Liver (tissue), 9 donors: Measurements from ENCODE around the gene NSDHL. TPM values are rescaled to one million over a fixed set of nuclear protein-coding genes. Genes with fewer than 3 reads are reported as not detected.

Experiments
- DNase-seq: peaks from one replicate; pipeline ENCODE4 v3.0.0-alpha.2; 2017; ENCODE audit warnings: low spot score
- H3K27ac ChIP-seq, 2 donors: one replicate each; pipeline ENCODE4 v1.7.0; 2013; ENCODE audit warnings: inconsistent platforms in 2 of 2, low read length in 2 of 2, control low read depth in 1 of 2, low read depth in 1 of 2, mild to moderate bottlenecking in 1 of 2
- H3K27me3 ChIP-seq, 4 donors: one replicate each; pipeline versions ENCODE4 v1.6.1 to v1.7.0; 2013; ENCODE audit warnings: low read length in 3 of 4, inconsistent platforms in 1 of 4, mild to moderate bottlenecking in 1 of 4, moderate library complexity in 1 of 4; ENCODE audit not compliant: control insufficient read depth in 4 of 4, insufficient read depth in 4 of 4
- H3K36me3 ChIP-seq, 4 donors: one replicate each; pipeline versions ENCODE4 v1.6.1 to v1.7.0; 2013; ENCODE audit warnings: low read length in 3 of 4, mild to moderate bottlenecking in 3 of 4, low read depth in 1 of 4, moderate library complexity in 1 of 4; ENCODE audit not compliant: control insufficient read depth in 4 of 4, insufficient read depth in 3 of 4
- H3K4me1 ChIP-seq, 4 donors: one replicate each; pipeline versions ENCODE4 v1.6.1 to v1.7.0; 2013; ENCODE audit warnings: low read length in 3 of 4, mild to moderate bottlenecking in 3 of 4, moderate library complexity in 1 of 4; ENCODE audit not compliant: control insufficient read depth in 4 of 4, insufficient read depth in 4 of 4
- H3K4me3 ChIP-seq, 3 donors: one replicate each; pipeline versions ENCODE4 v1.6.1 to v1.7.0; 2013; ENCODE audit warnings: low read length in 3 of 3, control low read depth in 1 of 3, low read depth in 1 of 3, mild to moderate bottlenecking in 1 of 3
- H3K9ac ChIP-seq, 2 donors: one replicate each; pipeline ENCODE4 v1.7.0; 2013; ENCODE audit warnings: low read length in 2 of 2, mild to moderate bottlenecking in 2 of 2, moderate library complexity in 2 of 2, control low read depth in 1 of 2, low read depth in 1 of 2
- H3K9me3 ChIP-seq, 4 donors: one replicate each; pipeline versions ENCODE4 v1.6.1 to v1.7.0; 2013; ENCODE audit warnings: low read length in 3 of 4; ENCODE audit not compliant: control insufficient read depth in 4 of 4
- EGR1 ChIP-seq, 2 donors: IDR thresholded peaks; 2 replicates each; pipeline ENCODE4 v1.6.1; 2016 to 2018; ENCODE audit warnings: antibody characterized with exemption in 2 of 2, low read depth in 2 of 2
- FOXA1 ChIP-seq: IDR thresholded peaks from 2 replicates; pipeline ENCODE4 v1.6.1; 2016; ENCODE audit warnings: antibody characterized with exemption
- FOXA2 ChIP-seq: IDR thresholded peaks from 2 replicates; pipeline ENCODE4 v1.6.1; 2016; ENCODE audit warnings: antibody characterized with exemption
- GABPA ChIP-seq, 2 donors: IDR thresholded peaks in 1 of 2; conservative IDR thresholded peaks in 1 of 2; 2 replicates each; pipeline ENCODE4 v1.6.1; 2016; ENCODE audit warnings: antibody characterized with exemption in 2 of 2, mild to moderate bottlenecking in 1 of 2, moderate library complexity in 1 of 2
- HNF4A ChIP-seq, 2 donors: conservative IDR thresholded peaks; 2 replicates each; pipeline ENCODE4 v1.6.1; 2016; ENCODE audit warnings: antibody characterized with exemption in 2 of 2, mild to moderate bottlenecking in 2 of 2
- HNF4G ChIP-seq: IDR thresholded peaks from 2 replicates; pipeline ENCODE4 v1.6.1; 2016; ENCODE audit warnings: antibody characterized with exemption
- JUND ChIP-seq, 2 donors: IDR thresholded peaks; 2 replicates each; pipeline ENCODE4 v1.6.1; 2016; ENCODE audit warnings: antibody characterized with exemption in 2 of 2
- RXRA ChIP-seq, 2 donors: IDR thresholded peaks; 2 replicates each; pipeline ENCODE4 v1.6.1; 2017 to 2018; ENCODE audit warnings: antibody characterized with exemption in 2 of 2, mild to moderate bottlenecking in 1 of 2
- TAF1 ChIP-seq: conservative IDR thresholded peaks from 2 replicates; pipeline ENCODE4 v1.6.1; 2016; ENCODE audit warnings: antibody characterized with exemption, mild to moderate bottlenecking
- YY1 ChIP-seq: IDR thresholded peaks from 2 replicates; pipeline ENCODE4 v1.6.1; 2016; ENCODE audit warnings: antibody characterized with exemption, mild to moderate bottlenecking
- WGBS: extraction: QIAGEN DNeasy Blood & Tissue Kit; methylation state at CpG from one replicate; pipeline ENCODE4 v1.1.7; 2013; 5-methylcytosine and 5-hydroxymethylcytosine counted together
- polyA plus RNA-seq, 2 donors: library from polyadenylated mRNA; stranded (reverse) in 1 of 2; unstranded in 1 of 2; fragments of 200-250 nt in 1 of 2; fragments of >200 nt in 1 of 2; fragmentation: Nextera tagmentation in 1 of 2; extraction: Ambion mirVana in 1 of 2; gene quantifications; one replicate each; pipeline versions ENCODE4 v1.2.1 to v1.2.3, GENCODE V29; 2013 to 2015
- total RNA-seq, 2 donors: library from RNA; depleted of rRNA; stranded (reverse); fragments of >200 nt; gene quantifications; one replicate each; pipeline ENCODE4 v1.2.3, GENCODE V29; 2014
- TF ChIP-seq, protein P1 (sequence below): IDR thresholded peaks from 2 replicates; pipeline ENCODE4 v1.6.1; 2016; ENCODE audit warnings: antibody characterized with exemption
- TF ChIP-seq, protein P2 (sequence below): IDR thresholded peaks from 2 replicates; pipeline ENCODE4 v1.6.1; 2016; ENCODE audit warnings: antibody characterized with exemption, mild to moderate bottlenecking
- TF ChIP-seq, protein P3 (sequence below): fragments of 150-350 bp; IDR thresholded peaks from 2 replicates; pipeline ENCODE4 v1.5.1; 2017; ENCODE audit warnings: improper control_type of control experiment, low read depth, low read length; ENCODE audit not compliant: missing input control
- donor health status: healthy.
- donor health status: healthy.
- donor health status: healthy.
- donor health status: healthy.
- donor health status: healthy.

The NSDHL gene
- total and polyA plus RNA-seq, 4 donors, result 23.8 to 63.6 (median 38.6) TPM

DNA sequence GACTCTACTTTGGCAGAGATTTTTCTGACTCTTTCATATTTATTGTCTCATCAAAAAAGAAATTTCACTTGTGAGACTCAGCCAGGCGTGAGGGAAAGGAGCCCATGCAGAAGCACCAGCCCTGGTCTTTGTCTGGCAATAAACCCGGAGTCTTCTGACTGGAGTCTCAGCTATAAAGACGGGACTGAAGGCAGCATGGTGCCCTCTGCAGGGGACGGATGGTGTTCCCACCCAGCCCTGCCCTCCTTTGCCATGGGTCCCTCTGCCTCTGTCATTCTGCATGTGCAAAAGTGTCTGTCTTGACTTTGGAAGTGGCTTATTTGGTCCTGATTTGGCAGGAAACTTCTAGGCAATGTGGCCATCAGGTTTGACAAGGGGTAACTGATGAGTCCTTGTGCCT lies 81.2 kb downstream of the NSDHL start:
- Histone ChIP-seq H3K36me3 (no peaks in the 10 kb centered on the region), H3K27me3 (no peaks in the 10 kb centered on the region), H3K4me1 (no peaks in the 10 kb centered on the region), H3K27ac (no peak overlapping the region), H3K9ac (no peak overlapping the region), H3K9me3 (no peaks in the 10 kb centered on the region), H3K4me3 (no peak overlapping the region)
- 73% methylated on average over 4 of the region's 4 CpGs for WGBS
- DNase-seq, result no peak
- TF ChIP-seq GABPA (IDR thresholded peaks at IDR 0.05 in 1 of 2, conservative IDR thresholded peaks at IDR 0.05 in 1 of 2) (no peak), FOXA1 (no peak), TAF1 (no peak), YY1 (no peak), JUND (IDR thresholded peaks at IDR 0.05) (no peak), RXRA (IDR thresholded peaks at IDR 0.05) (no peak), EGR1 (IDR thresholded peaks at IDR 0.05; ENCODE audit: low read depth in 2 of 2) (no peak), FOXA2 (no peak), HNF4A (conservative IDR thresholded peaks at IDR 0.05) (no peak), HNF4G (no peak)
- TF ChIP-seq, protein P1, sequence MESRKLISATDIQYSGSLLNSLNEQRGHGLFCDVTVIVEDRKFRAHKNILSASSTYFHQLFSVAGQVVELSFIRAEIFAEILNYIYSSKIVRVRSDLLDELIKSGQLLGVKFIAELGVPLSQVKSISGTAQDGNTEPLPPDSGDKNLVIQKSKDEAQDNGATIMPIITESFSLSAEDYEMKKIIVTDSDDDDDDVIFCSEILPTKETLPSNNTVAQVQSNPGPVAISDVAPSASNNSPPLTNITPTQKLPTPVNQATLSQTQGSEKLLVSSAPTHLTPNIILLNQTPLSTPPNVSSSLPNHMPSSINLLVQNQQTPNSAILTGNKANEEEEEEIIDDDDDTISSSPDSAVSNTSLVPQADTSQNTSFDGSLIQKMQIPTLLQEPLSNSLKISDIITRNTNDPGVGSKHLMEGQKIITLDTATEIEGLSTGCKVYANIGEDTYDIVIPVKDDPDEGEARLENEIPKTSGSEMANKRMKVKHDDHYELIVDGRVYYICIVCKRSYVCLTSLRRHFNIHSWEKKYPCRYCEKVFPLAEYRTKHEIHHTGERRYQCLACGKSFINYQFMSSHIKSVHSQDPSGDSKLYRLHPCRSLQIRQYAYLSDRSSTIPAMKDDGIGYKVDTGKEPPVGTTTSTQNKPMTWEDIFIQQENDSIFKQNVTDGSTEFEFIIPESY, result no peak
- TF ChIP-seq, protein P2, sequence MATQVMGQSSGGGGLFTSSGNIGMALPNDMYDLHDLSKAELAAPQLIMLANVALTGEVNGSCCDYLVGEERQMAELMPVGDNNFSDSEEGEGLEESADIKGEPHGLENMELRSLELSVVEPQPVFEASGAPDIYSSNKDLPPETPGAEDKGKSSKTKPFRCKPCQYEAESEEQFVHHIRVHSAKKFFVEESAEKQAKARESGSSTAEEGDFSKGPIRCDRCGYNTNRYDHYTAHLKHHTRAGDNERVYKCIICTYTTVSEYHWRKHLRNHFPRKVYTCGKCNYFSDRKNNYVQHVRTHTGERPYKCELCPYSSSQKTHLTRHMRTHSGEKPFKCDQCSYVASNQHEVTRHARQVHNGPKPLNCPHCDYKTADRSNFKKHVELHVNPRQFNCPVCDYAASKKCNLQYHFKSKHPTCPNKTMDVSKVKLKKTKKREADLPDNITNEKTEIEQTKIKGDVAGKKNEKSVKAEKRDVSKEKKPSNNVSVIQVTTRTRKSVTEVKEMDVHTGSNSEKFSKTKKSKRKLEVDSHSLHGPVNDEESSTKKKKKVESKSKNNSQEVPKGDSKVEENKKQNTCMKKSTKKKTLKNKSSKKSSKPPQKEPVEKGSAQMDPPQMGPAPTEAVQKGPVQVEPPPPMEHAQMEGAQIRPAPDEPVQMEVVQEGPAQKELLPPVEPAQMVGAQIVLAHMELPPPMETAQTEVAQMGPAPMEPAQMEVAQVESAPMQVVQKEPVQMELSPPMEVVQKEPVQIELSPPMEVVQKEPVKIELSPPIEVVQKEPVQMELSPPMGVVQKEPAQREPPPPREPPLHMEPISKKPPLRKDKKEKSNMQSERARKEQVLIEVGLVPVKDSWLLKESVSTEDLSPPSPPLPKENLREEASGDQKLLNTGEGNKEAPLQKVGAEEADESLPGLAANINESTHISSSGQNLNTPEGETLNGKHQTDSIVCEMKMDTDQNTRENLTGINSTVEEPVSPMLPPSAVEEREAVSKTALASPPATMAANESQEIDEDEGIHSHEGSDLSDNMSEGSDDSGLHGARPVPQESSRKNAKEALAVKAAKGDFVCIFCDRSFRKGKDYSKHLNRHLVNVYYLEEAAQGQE, result no peak
- TF ChIP-seq, protein P3, sequence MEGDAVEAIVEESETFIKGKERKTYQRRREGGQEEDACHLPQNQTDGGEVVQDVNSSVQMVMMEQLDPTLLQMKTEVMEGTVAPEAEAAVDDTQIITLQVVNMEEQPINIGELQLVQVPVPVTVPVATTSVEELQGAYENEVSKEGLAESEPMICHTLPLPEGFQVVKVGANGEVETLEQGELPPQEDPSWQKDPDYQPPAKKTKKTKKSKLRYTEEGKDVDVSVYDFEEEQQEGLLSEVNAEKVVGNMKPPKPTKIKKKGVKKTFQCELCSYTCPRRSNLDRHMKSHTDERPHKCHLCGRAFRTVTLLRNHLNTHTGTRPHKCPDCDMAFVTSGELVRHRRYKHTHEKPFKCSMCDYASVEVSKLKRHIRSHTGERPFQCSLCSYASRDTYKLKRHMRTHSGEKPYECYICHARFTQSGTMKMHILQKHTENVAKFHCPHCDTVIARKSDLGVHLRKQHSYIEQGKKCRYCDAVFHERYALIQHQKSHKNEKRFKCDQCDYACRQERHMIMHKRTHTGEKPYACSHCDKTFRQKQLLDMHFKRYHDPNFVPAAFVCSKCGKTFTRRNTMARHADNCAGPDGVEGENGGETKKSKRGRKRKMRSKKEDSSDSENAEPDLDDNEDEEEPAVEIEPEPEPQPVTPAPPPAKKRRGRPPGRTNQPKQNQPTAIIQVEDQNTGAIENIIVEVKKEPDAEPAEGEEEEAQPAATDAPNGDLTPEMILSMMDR, result no peak

GRCh38 chrX:152912641-152913040 lies 81.8 kb downstream of the NSDHL start:
- WGBS, result 78% methylated on average over 7 of the region's 7 CpGs
- Histone ChIP-seq H3K4me1 (no peaks in the 10 kb centered on the region), H3K27me3 (no peaks in the 10 kb centered on the region), H3K4me3 (no peak overlapping the region), H3K27ac (no peak overlapping the region), H3K9ac (no peak overlapping the region), H3K36me3 (no peaks in the 10 kb centered on the region), H3K9me3 (no peaks in the 10 kb centered on the region)
- TF ChIP-seq, protein P2, result no peak
- DNase-seq, result no peak
